Neural cell (in vitro differentiated cells): ENCODE measurements around the gene KLHL28. TPM values are rescaled to one million over a fixed set of nuclear protein-coding genes. Genes with fewer than 3 reads are reported as not detected.

ENCODE experiments used
- H2AFZ ChIP-seq: fragments of 200-600, 300-800 bp; sonication (generic), shearing (Covaris generic); 2 replicates; pipeline ENCODE4 v1.6.0; 2014; ENCODE audit warnings: low read depth, mild to moderate bottlenecking, antibody characterized with exemption, low read length, moderate library complexity
- H3F3A ChIP-seq: fragments of 200-600 bp; shearing (Covaris generic); 2 replicates; pipeline ENCODE4 v1.6.1; 2016; ENCODE audit warnings: mild to moderate bottlenecking, moderate library complexity, mixed read lengths, antibody characterized with exemption, low read length; ENCODE audit not compliant: insufficient read depth, poor library complexity, severe bottlenecking
- H3K27ac ChIP-seq: fragments of 200-600, 300-800 bp; sonication (generic), shearing (Covaris generic); 2 replicates; pipeline ENCODE4 v1.5.1; 2014; ENCODE audit warnings: mild to moderate bottlenecking, low read length, moderate library complexity
- H3K27me3 ChIP-seq: fragments of 300-800, 200-600 bp; sonication (generic), shearing (Covaris generic); 2 replicates; pipeline ENCODE4 v1.6.0; 2014; ENCODE audit warnings: mild to moderate bottlenecking, low read depth, low read length, moderate library complexity; ENCODE audit not compliant: insufficient read depth
- H3K36me3 ChIP-seq: fragments of 300-800, 200-600 bp; sonication (generic), shearing (Covaris generic); 2 replicates; pipeline ENCODE4 v1.5.1; 2014; ENCODE audit warnings: mild to moderate bottlenecking, antibody characterized with exemption, low read length, moderate library complexity; ENCODE audit not compliant: insufficient read depth
- H3K4me2 ChIP-seq: fragments of 300-800, 200-600 bp; sonication (generic), shearing (Covaris generic); 2 replicates; pipeline ENCODE4 v1.6.0; 2014; ENCODE audit warnings: mild to moderate bottlenecking, low read length
- H3K4me3 ChIP-seq: fragments of 300-800, 200-600 bp; sonication (generic), shearing (Covaris generic); 2 replicates; pipeline ENCODE4 v1.5.1; 2014; ENCODE audit warnings: mild to moderate bottlenecking, low read length, moderate library complexity
- H3K79me2 ChIP-seq: fragments of 200-600 bp; shearing (Covaris generic); replicated peaks from 2 replicates; pipeline ENCODE4 v1.6.0; 2014; ENCODE audit warnings: mild to moderate bottlenecking, low read length, moderate library complexity; ENCODE audit not compliant: insufficient read depth
- H3K9ac ChIP-seq: fragments of 300-800, 200-600 bp; sonication (generic), shearing (Covaris generic); 2 replicates; pipeline ENCODE4 v1.6.1; 2016; ENCODE audit warnings: mild to moderate bottlenecking, low read length, mixed read lengths
- H3K9me2 ChIP-seq: fragments of 200-600 bp; shearing (Covaris generic); 2 replicates; pipeline ENCODE4 v1.6.1; 2016; ENCODE audit warnings: mild to moderate bottlenecking, low read length, mixed read lengths; ENCODE audit not compliant: insufficient read depth
- H3K9me3 ChIP-seq: fragments of 200-600, 300-800 bp; sonication (generic), shearing (Covaris generic); 2 replicates; pipeline ENCODE4 v1.6.1; 2016; ENCODE audit warnings: mild to moderate bottlenecking, mixed run types, low read length, moderate library complexity, mixed read lengths
- H4K20me1 ChIP-seq: fragments of 200-600 bp; shearing (Covaris generic); 2 replicates; pipeline ENCODE4 v1.6.1; 2016; ENCODE audit warnings: mild to moderate bottlenecking, mixed run types; ENCODE audit not compliant: insufficient read depth
- CTCF ChIP-seq: fragments of 450-650 bp; IDR thresholded peaks from 2 replicates; pipeline ENCODE4 v1.5.1; 2014; ENCODE audit warnings: antibody characterized with exemption, mild to moderate bottlenecking, moderate library complexity; ENCODE audit not compliant: poor library complexity, severe bottlenecking
- EP300 ChIP-seq: fragments of 450-650 bp; conservative IDR thresholded peaks from 2 replicates; pipeline ENCODE4 v1.6.1; 2014; ENCODE audit warnings: antibody characterized with exemption, mild to moderate bottlenecking, moderate library complexity; ENCODE audit not compliant: poor library complexity, severe bottlenecking
- EZH2 ChIP-seq: fragments of 200-600, 300-800 bp; shearing (Covaris generic), sonication (generic); IDR thresholded peaks from 2 replicates; pipeline ENCODE4 v1.6.1; 2014; ENCODE audit warnings: antibody characterized with exemption, low read length, borderline replicate concordance, mild to moderate bottlenecking; ENCODE audit not compliant: insufficient read depth, poor library complexity, severe bottlenecking
- MXI1 ChIP-seq: fragments of 450-650 bp; conservative IDR thresholded peaks from 2 replicates; pipeline ENCODE4 v1.6.1; 2014; ENCODE audit warnings: antibody characterized with exemption, mild to moderate bottlenecking; ENCODE audit not compliant: poor library complexity, severe bottlenecking
- POLR2AphosphoS5 ChIP-seq: IDR thresholded peaks from 2 replicates; pipeline ENCODE4 v1.6.1; 2012
- RAD21 ChIP-seq: fragments of 450-650 bp; conservative IDR thresholded peaks from 2 replicates; pipeline ENCODE4 v1.6.1; 2014; ENCODE audit warnings: antibody characterized with exemption, mild to moderate bottlenecking, moderate library complexity
- REST ChIP-seq: IDR thresholded peaks from 2 replicates; pipeline ENCODE4 v1.6.1; 2012; ENCODE audit warnings: borderline replicate concordance
- SMC3 ChIP-seq: fragments of 450-650 bp; conservative IDR thresholded peaks from 2 replicates; pipeline ENCODE4 v1.6.1; 2014; ENCODE audit warnings: antibody characterized with exemption, mild to moderate bottlenecking, moderate library complexity; ENCODE audit not compliant: poor library complexity
- TAF1 ChIP-seq: IDR thresholded peaks from 2 replicates; pipeline ENCODE4 v1.6.1; 2012; ENCODE audit warnings: low read depth
- polyA plus RNA-seq: library from polyadenylated mRNA; depleted of rRNA; stranded (reverse); fragments of >200 nt; gene quantifications from 2 replicates; pipeline ENCODE4 v1.2.3, GENCODE V29; 2014

Gene KLHL28
- polyA plus RNA-seq, 1 donor from 2014 or later = 17.4 TPM

GRCh38 chr14:44912041-44912869 is 49.5 kb downstream of the KLHL28 start:
- no peaks in the 10 kb centered on the region for H3K36me3 ChIP-seq
- H3K79me2 ChIP-seq = no peaks in the 10 kb centered on the region
- H3K4me2 ChIP-seq = no peak overlapping the region
- H3K4me3 ChIP-seq = no peak overlapping the region
- H3F3A ChIP-seq = no peaks in the 10 kb centered on the region
- H3K9ac ChIP-seq = no peak overlapping the region
- no peak overlapping the region for H2AFZ ChIP-seq
- no peak for TF ChIP-seq REST
- no peak for TF ChIP-seq SMC3
- TF ChIP-seq POLR2AphosphoS5 = no peak
- TF ChIP-seq EZH2 = no peak
- no peak for TF ChIP-seq TAF1
- no peak for TF ChIP-seq RAD21
- no peak for TF ChIP-seq CTCF
- no peak for TF ChIP-seq EP300
- TF ChIP-seq MXI1 = no peak
- H3K27me3 ChIP-seq = no peaks in the 10 kb centered on the region
- no peak overlapping the region for H3K27ac ChIP-seq
- no peaks in the 10 kb centered on the region for H4K20me1 ChIP-seq
- H3K9me2 ChIP-seq = no peaks in the 10 kb centered on the region
- H3K9me3 ChIP-seq = no peaks in the 10 kb centered on the region

- Histone ChIP-seq H2AFZ (no peak overlapping the region), H3F3A (no peaks in the 10 kb centered on the region), H3K36me3 (no peaks in the 10 kb centered on the region), H3K27ac (no peak overlapping the region), H3K4me2 (no peak overlapping the region), H3K4me3 (no peak overlapping the region), H3K9ac (no peak overlapping the region), H3K9me3 (no peaks in the 10 kb centered on the region), H3K79me2 (no peaks in the 10 kb centered on the region), H3K27me3 (no peaks in the 10 kb centered on the region), H3K9me2 (no peaks in the 10 kb centered on the region), H4K20me1 (no peaks in the 10 kb centered on the region)
- TF ChIP-seq EZH2 (no peak), SMC3 (no peak), EP300 (no peak), CTCF (no peak), REST (no peak), POLR2AphosphoS5 (no peak), RAD21 (no peak), MXI1 (no peak), TAF1 (no peak)
These were observed 50.9 kb downstream of the KLHL28 start for GRCh38 chr14:44910821-44911220.
